ENCODE results near the gene EMILIN2. TPM values are rescaled to one million over a fixed set of nuclear protein-coding genes. Genes with fewer than 3 reads are reported as not detected.

The EMILIN2 gene
- total RNA-seq, 1 experiment from 2014 or later = 0.07 TPM

- intact Hi-C loops (cut with micrococcal nuclease; ENCODE audit: unreplicated experiment) = no loop called here
- Histone ChIP-seq H3K4me2 (no peak overlapping the region), H3K79me2 (ENCODE audit: low read depth) (no peaks in the 10 kb centered on the region), H3K4me1 (replicated peaks; ENCODE audit: insufficient read depth) (no peaks in the 10 kb centered on the region), H3K9me2 (ENCODE audit: insufficient read depth) (no peaks in the 10 kb centered on the region), H3K4me3 (no peak overlapping the region), H3F3A (ENCODE audit: insufficient read depth, low read depth) (no peaks in the 10 kb centered on the region), H3K27ac (no peak overlapping the region), H3K36me3 (ENCODE audit: low read depth) (peaks cover 4% of the 10 kb centered on the region; the same call in 1 of the 2 replicates), H3K27me3 (ENCODE audit: insufficient read depth, low read depth) (no peaks in the 10 kb centered on the region), H2AFZ (no peak overlapping the region), H3K9me3 (ENCODE audit: insufficient read depth, low read depth) (no peaks in the 10 kb centered on the region), H4K20me1 (ENCODE audit: insufficient read depth) (no peaks in the 10 kb centered on the region)
- ChIA-PET POLR2A (ENCODE audit: unreplicated experiment) (interaction anchor here (0.6 kb wide), 1 partner anchor 13 kb away, joined by 6 read pairs; no protein-coding TSS in a partner anchor), CTCF (no interaction called here)
- no peak for DNase-seq
- TF ChIP-seq EZH2 (IDR thresholded peaks at IDR 0.05; ENCODE audit: low read depth) (no peak), CTCF (conservative IDR thresholded peaks at IDR 0.05) (no peak)
- no TSS peak for BruUV-seq (replicated peaks)
Measured at GRCh38 chr18:2923464-2923863, 76.7 kb downstream of the EMILIN2 start.

- Histone ChIP-seq H3K36me3 (ENCODE audit: low read depth) (peaks cover 4% of the 10 kb centered on the region; the same call in 1 of the 2 replicates), H3K79me2 (ENCODE audit: low read depth) (no peaks in the 10 kb centered on the region), H3K27me3 (ENCODE audit: insufficient read depth, low read depth) (no peaks in the 10 kb centered on the region), H4K20me1 (ENCODE audit: insufficient read depth) (no peaks in the 10 kb centered on the region), H3K9me2 (ENCODE audit: insufficient read depth) (no peaks in the 10 kb centered on the region), H3K27ac (no peak overlapping the region), H3K4me1 (replicated peaks; ENCODE audit: insufficient read depth) (no peaks in the 10 kb centered on the region), H3F3A (ENCODE audit: insufficient read depth, low read depth) (no peaks in the 10 kb centered on the region), H3K4me3 (no peak overlapping the region), H2AFZ (no peak overlapping the region), H3K9me3 (ENCODE audit: insufficient read depth, low read depth) (no peaks in the 10 kb centered on the region), H3K4me2 (no peak overlapping the region)
- intact Hi-C loops (cut with micrococcal nuclease; ENCODE audit: unreplicated experiment) = no loop called here
- ChIA-PET CTCF (no interaction called here), POLR2A (ENCODE audit: unreplicated experiment) (no interaction called here)
- no peak for TF ChIP-seq EZH2 (IDR thresholded peaks at IDR 0.05; ENCODE audit: low read depth)
- TF ChIP-seq CTCF (conservative IDR thresholded peaks at IDR 0.05) = no peak
- no peak for DNase-seq
- BruUV-seq (replicated peaks) = no TSS peak
Measured at GRCh38 chr18:2924920-2925319, 78.1 kb downstream of the EMILIN2 start.

GRCh38 chr18:2926528-2926927, 79.7 kb downstream of the EMILIN2 start:
- Histone ChIP-seq H4K20me1 (ENCODE audit: insufficient read depth) (no peaks in the 10 kb centered on the region), H3F3A (ENCODE audit: insufficient read depth, low read depth) (no peaks in the 10 kb centered on the region), H3K36me3 (ENCODE audit: low read depth) (no peaks in the 10 kb centered on the region; the same call in 1 of the 2 replicates), H2AFZ (no peak overlapping the region), H3K4me3 (no peak overlapping the region), H3K4me1 (replicated peaks; ENCODE audit: insufficient read depth) (no peaks in the 10 kb centered on the region), H3K9me2 (ENCODE audit: insufficient read depth) (no peaks in the 10 kb centered on the region), H3K79me2 (ENCODE audit: low read depth) (no peaks in the 10 kb centered on the region), H3K4me2 (no peak overlapping the region), H3K27me3 (ENCODE audit: insufficient read depth, low read depth) (no peaks in the 10 kb centered on the region), H3K9me3 (ENCODE audit: insufficient read depth, low read depth) (no peaks in the 10 kb centered on the region), H3K27ac (no peak overlapping the region)
- DNase-seq = no peak
- TF ChIP-seq EZH2 (IDR thresholded peaks at IDR 0.05; ENCODE audit: low read depth) = no peak
- no peak for TF ChIP-seq CTCF (conservative IDR thresholded peaks at IDR 0.05)
- ChIA-PET POLR2A (ENCODE audit: unreplicated experiment) (no interaction called here), CTCF (no interaction called here)
- BruUV-seq (replicated peaks) = no TSS peak
- intact Hi-C loops (cut with micrococcal nuclease; ENCODE audit: unreplicated experiment) = no loop called here

Measured in PC-9 (cell line).